Measurements from ENCODE around the gene AGBL2.
"Not testable (repeated sequence)": the region's sequence is repeated elsewhere in the genome, so short reads cannot be mapped to it uniquely, and the experiment has no call there.

The AGBL2 gene

DNA sequence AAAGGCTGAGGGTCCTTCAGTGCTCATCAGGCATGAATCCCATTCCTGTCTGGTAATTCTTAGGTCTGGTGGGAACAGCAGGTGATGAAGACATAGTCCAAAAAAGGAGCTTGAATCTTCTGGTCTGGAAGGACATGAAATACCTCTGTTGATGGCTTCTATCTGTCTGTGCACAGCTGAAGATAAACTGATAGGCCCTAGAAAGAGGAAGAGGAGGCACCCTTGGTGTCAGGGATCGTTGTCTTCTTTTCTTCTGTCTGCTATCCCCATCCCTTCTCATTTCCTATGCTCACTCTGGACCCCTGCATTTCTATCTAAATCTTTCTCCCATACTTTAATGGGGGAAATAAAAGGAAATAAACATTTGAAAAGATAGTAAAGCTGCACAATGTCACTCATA, 9.4 kb downstream of the AGBL2 start:
- no peak for FAIRE-seq
- DNase-seq (ENCODE audit: insufficient read length, low spot score), result no peak

DNA sequence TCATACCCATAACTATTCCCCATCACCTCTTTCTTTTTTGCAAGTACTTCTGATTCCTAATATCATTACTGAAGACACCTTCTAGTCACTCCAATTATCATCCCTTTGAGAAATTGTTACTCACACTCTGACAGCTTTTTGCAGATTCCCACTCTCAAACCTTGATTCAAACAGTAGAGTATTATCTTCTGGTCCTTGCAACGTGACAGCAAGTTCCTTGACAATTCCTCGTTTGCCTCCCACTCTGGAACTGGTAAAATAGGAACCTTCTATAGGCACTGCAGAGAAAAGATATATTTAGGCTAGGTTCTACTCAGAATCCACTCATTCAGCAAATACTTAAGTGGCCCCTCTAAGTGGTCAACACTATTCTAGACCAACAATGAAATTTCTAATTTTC, 23.2 kb downstream of the AGBL2 start:
- no peak for DNase-seq (ENCODE audit: insufficient read length, low spot score)
- FAIRE-seq, result no peak

DNA sequence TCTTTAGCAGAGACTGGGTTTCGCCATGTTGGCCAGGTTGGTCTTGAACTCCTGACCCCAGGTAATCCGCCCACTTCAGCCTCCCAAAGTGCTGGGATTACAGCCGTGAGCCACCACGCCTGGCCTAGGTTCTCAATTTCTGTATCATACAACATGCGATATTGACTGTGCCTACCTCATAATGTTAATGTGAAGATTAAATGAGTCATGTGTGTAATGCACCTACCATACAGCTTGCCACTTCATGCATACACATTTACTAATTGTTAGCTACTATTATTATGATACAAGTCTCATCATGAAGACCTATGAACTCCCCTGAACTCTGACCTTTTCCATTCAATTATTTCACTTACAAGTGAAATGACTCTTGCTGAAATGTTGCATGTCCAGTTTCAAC, 25.7 kb downstream of the AGBL2 start:
- FAIRE-seq (no peak), DNase-seq (ENCODE audit: insufficient read length, low spot score) (no peak)

DNA sequence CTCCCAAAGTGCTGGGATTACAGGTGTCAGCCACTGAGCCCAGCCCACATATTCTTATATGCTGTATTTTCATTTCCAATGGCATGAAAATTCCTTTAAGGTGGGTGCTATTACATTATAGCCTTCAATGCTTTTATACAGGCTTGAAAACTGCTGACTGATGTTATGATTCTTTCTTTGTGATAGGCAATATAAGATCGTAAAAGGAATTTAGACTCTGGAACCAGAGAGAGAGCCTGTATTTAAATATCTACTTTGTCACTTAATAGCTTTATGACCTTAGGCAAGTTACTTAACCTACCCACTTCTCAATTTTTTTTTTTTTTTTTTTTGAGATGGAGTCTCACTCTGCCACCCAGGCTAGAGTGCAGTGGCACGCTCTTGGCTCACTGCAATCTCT, 26.2 kb downstream of the AGBL2 start:
- FAIRE-seq, result no peak
- no peak for DNase-seq (ENCODE audit: insufficient read length, low spot score)

DNA sequence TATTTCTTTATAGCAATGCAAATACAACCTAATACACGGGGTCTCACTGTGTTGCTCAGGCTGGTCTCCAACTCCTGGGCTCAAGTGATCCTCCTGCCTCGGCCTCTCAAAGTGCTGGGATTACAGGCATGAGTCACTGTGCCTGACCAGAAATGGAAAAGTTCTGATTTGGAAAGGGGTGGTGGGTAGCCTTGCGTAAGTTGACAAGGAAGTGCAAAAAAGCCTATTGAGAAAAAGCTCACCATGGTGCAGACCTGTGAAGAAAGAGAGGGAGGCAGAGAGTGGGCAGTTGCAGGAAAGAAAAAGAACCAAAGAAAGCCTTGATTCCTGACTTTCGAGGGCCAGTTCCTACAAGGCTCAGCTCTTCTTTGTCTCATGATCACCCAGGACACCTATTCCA, 27.1 kb downstream of the AGBL2 start:
- DNase-seq (ENCODE audit: insufficient read length, low spot score), result no peak
- FAIRE-seq, result no peak

DNA sequence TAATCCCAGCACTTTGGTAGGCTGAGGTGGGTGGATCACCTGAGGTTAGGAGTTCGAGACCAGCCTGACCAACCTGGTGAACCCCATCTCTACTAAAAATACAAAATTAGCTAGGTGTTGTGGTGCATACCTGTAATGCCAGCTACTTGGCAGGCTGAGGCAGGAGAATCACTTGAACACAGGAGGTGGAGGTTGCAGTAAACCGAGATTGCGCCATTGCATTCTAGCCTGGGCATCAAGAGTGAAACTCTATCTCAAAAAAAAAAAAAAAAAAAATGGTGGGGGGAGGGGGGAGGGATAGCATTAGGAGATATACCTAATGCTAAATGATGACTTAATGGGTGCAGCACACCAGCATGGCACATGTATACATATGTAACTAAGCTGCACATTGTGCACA, 28.5 kb downstream of the AGBL2 start:
- not testable (repeated sequence) for DNase-seq (ENCODE audit: insufficient read length, low spot score); FAIRE-seq

DNA sequence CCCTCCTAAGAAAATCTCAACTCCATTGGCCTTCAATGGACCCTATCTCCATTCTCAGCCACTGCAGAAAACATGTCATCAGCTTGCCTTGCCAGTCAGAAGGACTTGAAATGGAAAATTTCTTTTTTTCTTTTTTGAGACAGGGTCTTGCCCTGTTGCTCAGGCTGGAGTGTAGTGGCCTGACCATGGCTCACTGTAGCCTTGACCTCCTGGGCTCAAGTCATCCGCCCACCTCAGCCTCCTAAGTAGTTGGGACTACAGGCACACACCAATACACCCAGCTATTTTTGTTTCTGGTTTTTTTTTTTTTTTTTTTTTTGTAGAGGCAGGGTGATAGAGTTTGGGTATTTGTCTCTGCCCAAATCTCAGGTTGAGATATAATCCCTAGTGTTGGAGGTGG, 29.0 kb downstream of the AGBL2 start:
- no peak for FAIRE-seq

DNA sequence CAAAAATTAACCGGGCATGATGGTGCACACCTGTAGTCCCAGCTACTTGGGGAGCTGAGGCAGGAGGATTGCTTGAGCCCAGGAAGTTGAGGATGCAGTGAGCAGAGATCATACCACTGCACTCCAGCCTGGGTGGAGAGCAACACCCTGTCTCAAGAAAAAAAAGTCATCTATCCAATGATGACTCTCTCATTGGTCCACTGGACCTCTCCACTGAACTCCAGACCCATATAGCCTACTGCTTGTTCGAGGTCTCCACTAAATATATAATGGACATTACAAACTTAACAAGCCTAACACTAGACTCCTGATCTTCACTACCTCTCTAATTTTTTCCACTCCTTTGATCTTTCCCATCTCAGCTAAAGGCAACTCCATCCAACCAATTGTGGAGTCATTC, 39.3 kb downstream of the AGBL2 start:
- FAIRE-seq (no peak), DNase-seq (ENCODE audit: insufficient read length, low spot score) (no peak)

More for the DNA sequence above, 29.0 kb downstream of the AGBL2 start:
- no peak for DNase-seq (ENCODE audit: insufficient read length, low spot score)

DNA sequence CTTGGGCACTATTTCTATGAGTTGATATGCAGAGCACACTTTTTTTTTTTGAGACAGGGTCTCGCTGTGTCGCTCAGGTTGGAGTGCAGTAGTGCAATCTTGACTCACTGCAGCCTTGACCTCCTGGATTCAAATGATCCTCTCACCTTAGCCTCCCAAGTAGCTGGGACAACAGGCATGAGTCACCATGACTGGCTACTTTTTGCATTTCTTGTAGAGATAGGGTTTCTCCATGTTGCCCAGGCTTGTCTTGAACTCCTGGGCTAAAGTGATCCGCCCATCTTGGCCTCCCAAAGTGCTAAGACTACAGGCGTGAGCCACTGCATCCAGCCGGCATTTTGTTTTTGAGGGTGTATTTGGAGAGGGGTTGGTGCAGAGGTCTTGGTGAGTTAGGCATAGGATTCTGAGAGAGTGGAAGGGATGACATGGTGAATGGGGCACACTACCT, 42.9 kb downstream of the AGBL2 start:
- FAIRE-seq (no peak), DNase-seq (ENCODE audit: insufficient read length, low spot score) (no peak)

DNA sequence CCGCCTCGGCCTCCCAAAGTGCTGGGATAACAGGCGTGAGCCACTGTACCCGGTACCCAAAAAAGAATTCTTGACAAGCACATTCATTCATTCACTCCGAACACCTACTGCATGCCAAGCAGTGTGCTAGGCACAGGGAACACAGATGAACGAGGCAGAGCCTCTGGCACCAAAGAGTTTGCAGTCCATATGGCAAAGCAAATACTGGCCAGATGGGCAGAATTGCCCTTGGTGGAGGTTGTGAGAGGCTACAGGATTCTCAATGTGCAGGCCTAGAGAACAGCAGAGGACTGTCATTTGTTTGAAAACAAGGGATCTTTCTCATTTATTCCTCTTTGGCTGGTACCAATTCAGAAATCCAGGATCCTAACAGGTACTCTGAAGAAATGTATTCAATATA, 45.3 kb downstream of the AGBL2 start:
- FAIRE-seq, result no peak
- DNase-seq (ENCODE audit: insufficient read length, low spot score), result no peak

DNA sequence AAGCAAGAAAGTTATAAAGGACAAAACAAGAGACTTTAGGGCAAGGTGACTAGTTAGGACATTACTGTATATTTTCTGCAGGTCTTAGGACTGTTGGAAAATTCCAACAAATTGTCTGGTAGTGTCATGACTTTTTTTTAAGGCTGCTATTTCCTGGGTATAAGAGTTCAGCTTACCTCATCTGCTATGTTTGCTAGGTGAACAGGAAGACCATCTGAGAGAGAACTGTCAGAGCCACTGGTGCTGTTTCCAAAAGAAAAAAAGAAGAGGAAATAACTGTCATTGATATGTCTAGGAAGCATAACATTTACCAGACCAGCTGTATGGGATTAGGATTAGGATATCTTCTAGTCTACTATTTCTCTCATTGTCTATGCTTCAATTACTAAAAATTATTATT, 46.5 kb downstream of the AGBL2 start:
- FAIRE-seq, result no peak
- DNase-seq (ENCODE audit: insufficient read length, low spot score), result no peak

DNA sequence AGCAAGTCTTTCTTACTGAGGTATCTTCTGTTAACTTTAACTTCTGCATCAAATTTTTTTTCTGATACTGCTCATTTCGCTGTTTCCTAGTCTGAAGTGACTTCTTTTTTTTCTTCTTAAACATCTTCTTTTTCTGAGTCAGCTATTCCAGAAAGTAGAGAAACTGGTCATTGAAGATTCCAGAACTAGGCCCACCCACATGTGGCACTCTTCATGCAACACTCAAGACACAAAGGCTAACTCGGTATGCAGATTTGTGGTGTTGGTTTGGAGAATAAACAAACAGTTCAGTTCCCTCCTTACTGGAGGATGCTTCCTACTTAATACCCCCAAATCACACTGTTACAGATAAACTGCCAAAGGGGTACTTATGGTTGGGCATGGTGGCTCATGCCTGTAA, 47.6 kb downstream of the AGBL2 start:
- FAIRE-seq (no peak), DNase-seq (ENCODE audit: insufficient read length, low spot score) (no peak)

DNA sequence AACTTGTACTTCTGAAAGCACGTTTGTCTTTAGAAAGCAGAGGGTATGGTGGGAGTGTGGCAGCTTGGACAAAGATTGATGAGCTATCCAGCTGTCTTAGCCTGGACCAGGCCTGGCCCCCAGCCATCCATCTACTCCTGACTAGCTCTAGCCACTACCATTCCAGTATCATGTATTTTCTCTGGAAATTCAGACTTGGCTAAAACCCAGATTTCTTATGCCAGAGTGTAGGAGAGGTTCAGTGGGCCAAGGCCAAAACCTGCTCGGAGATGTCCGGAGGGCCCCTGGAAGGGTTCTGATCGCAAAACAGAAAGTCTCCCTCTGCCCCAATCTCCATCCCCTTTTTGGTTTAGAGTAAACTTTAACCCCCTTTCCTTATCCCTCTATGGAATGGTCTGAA, 48.0 kb downstream of the AGBL2 start:
- DNase-seq (ENCODE audit: insufficient read length, low spot score) (no peak), FAIRE-seq (no peak)

DNA sequence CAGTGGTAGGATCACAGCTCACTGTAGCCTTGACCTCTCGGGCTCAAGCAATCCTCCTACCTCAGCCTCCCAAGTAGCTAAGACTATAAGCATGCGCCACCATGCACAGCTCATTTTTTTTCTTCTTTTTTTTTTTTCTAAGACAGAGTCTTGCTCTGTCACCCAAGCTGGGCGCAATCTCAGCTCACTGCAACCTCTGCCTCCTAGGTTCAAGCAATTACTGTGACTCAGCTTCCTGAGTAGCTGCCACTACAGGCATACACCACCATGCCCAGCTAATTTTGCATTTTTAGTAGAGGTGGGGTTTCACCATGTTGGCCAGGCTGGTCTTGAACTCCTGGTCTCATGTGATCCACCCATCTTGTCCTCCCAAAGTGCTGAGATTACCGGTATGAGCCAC, 50.2 kb downstream of the AGBL2 start:
- FAIRE-seq; DNase-seq (ENCODE audit: insufficient read length, low spot score): not testable (repeated sequence)

DNA sequence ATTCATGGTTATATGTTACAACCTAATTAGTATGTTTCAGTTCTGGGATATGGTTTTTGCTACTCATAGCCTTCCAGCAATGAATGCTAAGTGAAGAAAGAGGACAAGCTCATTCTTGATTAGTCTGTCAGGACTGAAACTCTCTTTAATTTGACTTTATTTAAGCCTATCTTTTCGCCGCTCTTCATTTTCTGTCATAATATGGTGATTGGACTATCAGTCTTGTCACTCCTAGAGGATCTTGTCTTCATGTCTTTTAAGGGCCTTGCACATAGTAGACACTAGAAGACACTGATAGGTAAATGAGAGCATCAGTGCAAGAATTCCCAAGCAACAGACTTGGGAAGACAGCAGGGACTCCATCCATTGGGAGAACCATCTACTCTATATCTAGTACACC, 53.9 kb downstream of the AGBL2 start:
- DNase-seq (ENCODE audit: insufficient read length, low spot score), result no peak
- no peak for FAIRE-seq

DNA sequence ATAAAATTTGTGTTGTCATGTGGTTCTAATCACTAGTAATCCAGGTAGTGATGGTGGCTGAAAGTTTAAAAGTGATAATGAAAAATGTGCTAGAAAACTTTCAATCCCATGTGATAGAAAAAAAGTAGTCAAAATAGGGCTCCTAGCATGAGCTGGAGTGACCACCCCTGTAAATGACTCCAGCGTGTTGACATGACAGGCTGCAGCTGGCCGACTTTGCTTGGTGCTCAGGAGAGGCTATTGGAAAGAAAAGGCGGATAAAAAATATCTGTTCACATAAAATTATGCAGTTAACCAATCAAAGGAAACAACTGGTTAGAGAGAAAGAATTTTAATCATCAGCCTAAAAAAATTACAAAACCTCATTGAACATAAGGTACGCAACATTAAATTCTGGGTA, 55.9 kb downstream of the AGBL2 start:
- DNase-seq (ENCODE audit: insufficient read length, low spot score) (no peak), FAIRE-seq (no peak)

DNA sequence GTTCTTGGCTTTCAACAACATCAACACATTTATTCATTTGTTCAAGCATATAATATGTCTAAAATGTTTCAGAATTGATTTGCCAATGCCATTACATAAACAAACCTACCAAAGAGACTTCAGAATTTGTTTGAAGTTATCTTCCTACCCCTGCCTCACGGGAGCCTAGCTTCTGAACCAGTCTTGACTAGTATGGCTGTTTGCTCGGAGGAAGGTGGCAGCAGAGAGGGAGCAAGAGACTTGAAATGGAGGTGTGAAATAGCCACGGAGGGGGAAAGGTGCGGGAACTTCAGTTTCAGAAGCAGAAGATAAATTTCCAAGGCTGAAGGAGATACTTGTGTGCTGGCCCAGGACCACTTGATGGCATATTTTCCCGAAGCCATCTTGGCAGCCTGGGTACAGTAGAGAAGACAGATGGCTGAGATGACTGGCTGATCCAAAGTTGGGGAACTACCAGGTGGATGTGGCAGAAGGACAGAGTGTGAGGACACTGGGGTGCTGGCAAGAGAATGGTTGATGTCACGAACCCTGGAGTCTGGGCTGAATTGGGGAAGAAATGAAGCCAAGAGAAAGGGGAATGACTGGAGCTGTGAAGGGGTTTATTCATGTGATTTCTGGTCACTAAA, 58.8 kb downstream of the AGBL2 start:
- DNase-seq (ENCODE audit: insufficient read length, low spot score) (no peak), FAIRE-seq (no peak)

DNA sequence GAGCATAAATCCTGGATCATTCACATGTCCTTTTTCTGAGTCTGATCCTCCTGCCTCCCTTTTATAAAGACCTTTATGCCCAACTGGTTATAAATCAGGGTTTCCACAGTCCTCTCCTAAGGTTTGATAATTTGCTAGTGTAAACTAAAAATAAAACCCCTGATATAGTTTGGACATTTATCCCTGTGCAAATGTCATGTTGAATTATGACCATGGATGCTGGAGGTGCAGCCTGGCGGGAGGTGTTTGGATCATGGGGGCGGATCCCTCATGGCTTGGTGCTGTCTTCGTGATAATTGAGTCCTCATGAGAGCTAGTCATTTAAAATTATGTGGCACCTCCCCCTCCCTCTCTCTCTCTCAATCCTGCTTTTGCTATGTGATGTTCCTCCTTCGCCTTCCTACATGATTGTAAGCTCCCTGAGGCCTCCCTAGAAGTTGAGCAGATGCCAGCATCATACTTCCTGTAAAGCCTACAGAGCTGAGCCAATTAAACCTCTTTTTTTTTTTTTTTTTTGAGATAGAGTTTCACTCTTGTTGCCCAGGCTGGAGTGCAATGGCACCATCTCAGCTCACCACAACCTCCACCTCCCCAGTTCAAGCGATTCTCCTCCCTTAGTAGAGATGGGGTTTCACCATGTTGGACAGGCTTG, 63.2 kb downstream of the AGBL2 start:
- FAIRE-seq (no peak), DNase-seq (ENCODE audit: insufficient read length, low spot score) (no peak)

DNA sequence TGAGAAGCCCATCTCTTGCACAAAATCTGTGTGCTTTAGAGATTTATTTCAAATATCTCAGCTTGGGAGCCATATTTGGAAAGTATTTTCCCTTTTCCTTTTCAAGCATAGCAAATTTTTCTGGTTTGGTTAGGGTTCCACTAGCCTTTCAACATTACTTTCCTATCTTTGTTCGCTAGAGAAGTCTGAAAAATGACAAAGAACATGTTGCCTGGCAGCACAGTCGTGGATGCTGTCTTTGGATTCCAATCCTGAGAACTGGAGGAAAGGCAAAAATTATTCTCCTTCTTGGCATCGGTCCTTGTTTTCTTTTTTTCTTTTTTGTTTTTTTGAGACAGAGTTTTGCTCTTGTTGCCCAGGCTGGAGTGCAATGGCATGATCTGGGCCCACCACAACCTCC, 65.9 kb downstream of the AGBL2 start:
- DNase-seq (ENCODE audit: insufficient read length, low spot score) (no peak), FAIRE-seq (no peak)

DNA sequence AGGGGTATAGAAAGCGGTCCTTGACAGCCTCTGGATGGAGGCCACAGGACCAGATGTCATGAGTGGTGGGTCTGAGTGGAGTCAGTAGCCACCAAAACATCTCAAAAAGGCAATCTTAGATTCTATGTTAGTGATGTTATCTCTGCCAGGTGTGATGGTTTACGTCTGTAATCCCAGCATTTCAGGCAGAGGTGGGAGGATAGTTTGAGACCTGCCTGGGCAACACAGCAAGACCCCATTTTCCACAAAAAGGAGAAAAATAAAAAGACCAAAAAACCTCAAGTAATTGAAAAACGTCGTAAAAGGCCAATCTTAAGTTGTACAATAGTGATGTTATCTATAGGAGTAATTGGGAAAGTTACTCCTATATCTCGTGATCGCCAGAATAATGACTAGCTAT, 69.2 kb downstream of the AGBL2 start:
- no peak for FAIRE-seq
- no peak for DNase-seq (ENCODE audit: insufficient read length, low spot score)

DNA sequence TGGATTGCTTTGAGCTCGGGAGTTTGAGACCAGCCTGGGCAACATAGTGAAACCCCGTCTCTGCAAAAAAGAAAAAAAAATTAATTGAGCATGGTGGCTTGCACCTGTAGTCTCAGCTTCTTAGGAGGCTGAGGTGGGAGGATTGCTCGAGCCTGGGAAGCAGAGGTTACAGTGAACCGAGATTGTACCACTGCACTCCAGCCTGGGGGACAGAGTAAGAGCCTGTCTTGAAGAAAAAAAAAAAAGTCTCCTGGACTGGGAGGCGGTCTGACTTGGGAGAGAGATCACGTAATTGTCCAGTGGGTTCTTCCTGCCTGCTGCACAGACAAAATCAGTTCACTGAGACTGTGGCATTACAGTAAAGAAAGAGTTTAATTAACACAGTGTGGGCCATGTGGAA, 69.7 kb downstream of the AGBL2 start:
- DNase-seq (ENCODE audit: insufficient read length, low spot score) (no peak), FAIRE-seq (no peak)

DNA sequence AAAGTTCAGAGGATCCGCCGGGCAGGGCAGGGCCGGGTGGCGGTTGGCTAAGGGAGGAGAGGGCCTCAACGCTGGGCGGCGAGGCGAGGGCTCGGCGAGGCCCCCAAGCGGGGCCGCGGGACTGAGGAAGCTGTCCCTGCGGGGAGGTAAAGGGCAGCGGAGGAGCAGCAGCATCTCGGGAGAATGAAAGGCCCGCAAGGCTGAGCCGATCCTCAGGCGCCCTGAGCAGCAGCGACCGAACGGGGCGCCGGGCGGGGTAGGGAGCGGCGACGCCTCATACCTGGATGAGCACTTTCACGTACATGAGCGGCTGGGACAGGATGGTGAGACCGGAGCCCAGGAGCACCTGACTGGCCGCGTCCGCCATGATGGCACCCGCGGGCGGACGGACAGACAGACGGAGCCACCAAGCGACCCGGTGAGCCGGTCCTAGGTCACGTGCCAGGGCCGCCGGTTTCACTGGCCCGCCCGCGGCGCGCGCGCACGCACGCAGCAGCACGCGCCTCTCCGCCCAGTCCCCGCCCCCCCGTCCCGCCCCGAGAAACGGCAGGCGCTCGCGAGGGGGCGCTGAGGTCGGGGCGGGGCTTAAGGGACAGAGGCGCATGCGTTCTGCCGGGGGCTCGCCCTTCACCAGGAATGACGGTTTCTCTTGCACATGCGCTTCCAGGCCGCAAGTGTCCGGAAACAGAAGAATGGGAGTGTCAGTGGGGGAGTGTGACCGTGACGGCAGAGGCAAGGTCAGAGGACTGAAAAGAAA, 72.9 kb downstream of the AGBL2 start, which contains the start of gene MTCH2:
TSS of gene MTCH2 (minus strand) at position 461 of the 757 bp plus-strand sequence. CDS start at position 367, 94 bp downstream.
- FAIRE-seq, result peak; percentile 85
- DNase-seq (ENCODE audit: insufficient read length, low spot score), result peak; percentile 98
